Uterus (tissue), 4 donors: ENCODE results near the gene RARB. TPM values are rescaled to one million over a fixed set of nuclear protein-coding genes. Genes with fewer than 3 reads are reported as not detected.
A peak's percentile ranks its signal among the peaks of the same experiment; 100 is the strongest.

ENCODE experiments used
- DNase-seq, 2 donors: peaks; one replicate each; pipeline ENCODE4 v3.0.0-alpha.2; 2019 to 2020
- H3K27ac ChIP-seq, 2 donors: fragments of 200-600 bp; sonication (generic); 1 replicate in 1 of 2; 2 replicates in 1 of 2; pipeline ENCODE4 v1.5.1; 2016 to 2018
- H3K27me3 ChIP-seq, 2 donors: fragments of 200-600 bp; sonication (generic); one replicate each; pipeline ENCODE4 v1.5.1; 2018 to 2019; ENCODE audit warnings: control low read depth in 1 of 2
- H3K36me3 ChIP-seq, 2 donors: fragments of 200-600 bp; sonication (generic); one replicate each; pipeline ENCODE4 v1.5.1; 2019; ENCODE audit warnings: control low read depth in 1 of 2
- H3K4me1 ChIP-seq, 2 donors: fragments of 200-600 bp; sonication (generic); one replicate each; pipeline ENCODE4 v1.5.1; 2018 to 2019; ENCODE audit warnings: control low read depth in 1 of 2
- H3K4me3 ChIP-seq, 2 donors: fragments of 200-600 bp; sonication (generic); 1 replicate in 1 of 2; 2 replicates in 1 of 2; pipeline ENCODE4 v1.5.1; 2018 to 2019; ENCODE audit warnings: mild to moderate bottlenecking in 1 of 2
- H3K9me3 ChIP-seq, 2 donors: fragments of 200-600 bp; sonication (generic); one replicate each; pipeline ENCODE4 v1.5.1; 2019; ENCODE audit warnings: control low read depth in 1 of 2
- POLR2A ChIP-seq, 2 donors: fragments of 450-650 bp; IDR thresholded peaks; one replicate each; pipeline ENCODE4 v1.6.1; 2016; ENCODE audit warnings: antibody characterized with exemption in 2 of 2, mild to moderate bottlenecking in 1 of 2, moderate library complexity in 1 of 2
- intact Hi-C: fragments of 100-400 bp; cut with DNase I; formaldehyde crosslinking; loops from one replicate; pipeline ENCODE4 v1.15.1; 2023; ENCODE audit warnings: low total_unique reads
- total RNA-seq, 4 donors: library from RNA; depleted of rRNA in 3 of 4; stranded (reverse); fragments of >200 nt in 3 of 4; gene quantifications; one replicate each; pipeline versions ENCODE4 v1.1.0 to v1.2.4, GENCODE V29; 2014 to 2023
- TF ChIP-seq, protein P1 (sequence below), 4 experiments: fragments of 200-600 bp in 2 of 4; fragments of 450-650 bp in 2 of 4; sonication (generic) in 2 of 4; IDR thresholded peaks; one replicate each; pipeline ENCODE4 v1.5.1; 2016 to 2019; ENCODE audit warnings: antibody characterized with exemption in 4 of 4, mild to moderate bottlenecking in 2 of 4, moderate library complexity in 1 of 4
- donor health status: DM: yes; HTN: yes; CAD: no.

RARB gene
- 10 to 100 TPM in 3 of 4 donors, 1 to 10 TPM in 1; 6.7 to 63.0 (median 14.5) TPM for total RNA-seq

DNA sequence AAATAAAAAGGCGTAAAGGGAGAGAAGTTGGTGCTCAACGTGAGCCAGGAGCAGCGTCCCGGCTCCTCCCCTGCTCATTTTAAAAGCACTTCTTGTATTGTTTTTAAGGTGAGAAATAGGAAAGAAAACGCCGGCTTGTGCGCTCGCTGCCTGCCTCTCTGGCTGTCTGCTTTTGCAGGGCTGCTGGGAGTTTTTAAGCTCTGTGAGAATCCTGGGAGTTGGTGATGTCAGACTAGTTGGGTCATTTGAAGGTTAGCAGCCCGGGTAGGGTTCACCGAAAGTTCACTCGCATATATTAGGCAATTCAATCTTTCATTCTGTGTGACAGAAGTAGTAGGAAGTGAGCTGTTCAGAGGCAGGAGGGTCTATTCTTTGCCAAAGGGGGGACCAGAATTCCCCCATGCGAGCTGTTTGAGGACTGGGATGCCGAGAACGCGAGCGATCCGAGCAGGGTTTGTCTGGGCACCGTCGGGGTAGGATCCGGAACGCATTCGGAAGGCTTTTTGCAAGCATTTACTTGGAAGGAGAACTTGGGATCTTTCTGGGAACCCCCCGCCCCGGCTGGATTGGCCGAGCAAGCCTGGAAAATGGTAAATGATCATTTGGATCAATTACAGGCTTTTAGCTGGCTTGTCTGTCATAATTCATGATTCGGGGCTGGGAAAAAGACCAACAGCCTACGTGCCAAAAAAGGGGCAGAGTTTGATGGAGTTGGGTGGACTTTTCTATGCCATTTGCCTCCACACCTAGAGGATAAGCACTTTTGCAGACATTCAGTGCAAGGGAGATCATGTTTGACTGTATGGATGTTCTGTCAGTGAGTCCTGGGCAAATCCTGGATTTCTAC is at the start of gene RARB:
Gene RARB (plus strand): TSS at position 322 of the 847 bp plus-strand sequence. CDS start 469 bp downstream, at position 791.
- Histone ChIP-seq H3K9me3 (no peaks in the 10 kb centered on the region), H3K4me1 (peaks cover 4 to 5% of the 10 kb centered on the region in 2 donors), H3K4me3 (peak within 1 kb of the TSS; percentile 65 to 66), H3K36me3 (no peaks in the 10 kb centered on the region), H3K27ac (peak within 1 kb of the TSS; percentile 95 to 96), H3K27me3 (no peaks in the 10 kb centered on the region)
- peak; percentile 84 to 86 for TF ChIP-seq POLR2A (IDR thresholded peaks at IDR 0.05)
- TF ChIP-seq, protein P1, sequence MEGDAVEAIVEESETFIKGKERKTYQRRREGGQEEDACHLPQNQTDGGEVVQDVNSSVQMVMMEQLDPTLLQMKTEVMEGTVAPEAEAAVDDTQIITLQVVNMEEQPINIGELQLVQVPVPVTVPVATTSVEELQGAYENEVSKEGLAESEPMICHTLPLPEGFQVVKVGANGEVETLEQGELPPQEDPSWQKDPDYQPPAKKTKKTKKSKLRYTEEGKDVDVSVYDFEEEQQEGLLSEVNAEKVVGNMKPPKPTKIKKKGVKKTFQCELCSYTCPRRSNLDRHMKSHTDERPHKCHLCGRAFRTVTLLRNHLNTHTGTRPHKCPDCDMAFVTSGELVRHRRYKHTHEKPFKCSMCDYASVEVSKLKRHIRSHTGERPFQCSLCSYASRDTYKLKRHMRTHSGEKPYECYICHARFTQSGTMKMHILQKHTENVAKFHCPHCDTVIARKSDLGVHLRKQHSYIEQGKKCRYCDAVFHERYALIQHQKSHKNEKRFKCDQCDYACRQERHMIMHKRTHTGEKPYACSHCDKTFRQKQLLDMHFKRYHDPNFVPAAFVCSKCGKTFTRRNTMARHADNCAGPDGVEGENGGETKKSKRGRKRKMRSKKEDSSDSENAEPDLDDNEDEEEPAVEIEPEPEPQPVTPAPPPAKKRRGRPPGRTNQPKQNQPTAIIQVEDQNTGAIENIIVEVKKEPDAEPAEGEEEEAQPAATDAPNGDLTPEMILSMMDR (IDR thresholded peaks at IDR 0.05): peak in 1 of 4 experiments; percentile 9
- DNase-seq: peak; percentile 79 to 89
- intact Hi-C loops: loop anchor here (10.0 kb wide), 1 partner anchor 157 kb away; no protein-coding TSS in a partner anchor

- no peaks in the 10 kb centered on the region for H3K36me3 ChIP-seq
- intact Hi-C loops: no loop called here
- no peaks in the 10 kb centered on the region for H3K4me1 ChIP-seq
- no peaks in the 10 kb centered on the region for H3K27me3 ChIP-seq
- no peak overlapping the region for H3K4me3 ChIP-seq
- TF ChIP-seq, protein P1 (IDR thresholded peaks at IDR 0.05): no peak
- no peak for TF ChIP-seq POLR2A (IDR thresholded peaks at IDR 0.05)
- DNase-seq: no peak
- no peak overlapping the region for H3K27ac ChIP-seq
- no peaks in the 10 kb centered on the region for H3K9me3 ChIP-seq
Observed at GRCh38 chr3:25378786-25379311, 49.2 kb upstream of the RARB start.

GRCh38 chr3:25380222-25380739 is 47.8 kb upstream of the RARB start:
- Histone ChIP-seq H3K27me3 (no peaks in the 10 kb centered on the region), H3K9me3 (no peaks in the 10 kb centered on the region), H3K4me3 (no peak overlapping the region), H3K4me1 (no peaks in the 10 kb centered on the region), H3K36me3 (no peaks in the 10 kb centered on the region), H3K27ac (no peak overlapping the region)
- intact Hi-C loops: no loop called here
- DNase-seq: no peak
- TF ChIP-seq POLR2A (IDR thresholded peaks at IDR 0.05): no peak
- TF ChIP-seq, protein P1 (IDR thresholded peaks at IDR 0.05): no peak

DNA sequence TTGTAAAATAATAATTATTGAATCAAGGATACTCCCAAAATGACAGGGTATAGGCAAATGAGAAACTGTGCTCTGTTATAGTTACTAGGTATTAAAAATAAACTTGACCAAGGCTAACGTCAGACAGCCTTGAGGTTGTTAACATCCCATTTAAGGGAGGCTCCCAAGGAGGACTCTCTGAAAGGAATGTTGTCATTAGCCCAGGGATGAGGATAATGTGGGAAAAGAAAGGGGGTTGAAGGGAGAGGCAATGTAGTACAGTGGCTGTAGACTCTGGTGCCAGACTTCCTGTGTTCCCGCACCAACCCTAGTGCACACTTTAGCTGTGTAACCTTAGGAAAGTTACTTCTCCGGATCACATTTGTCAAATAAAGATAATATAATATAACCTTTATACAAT is 47.0 kb upstream of the RARB start:
- intact Hi-C loops: no loop called here
- Histone ChIP-seq H3K9me3 (no peaks in the 10 kb centered on the region), H3K36me3 (no peaks in the 10 kb centered on the region), H3K27ac (no peak overlapping the region), H3K27me3 (no peaks in the 10 kb centered on the region), H3K4me1 (no peaks in the 10 kb centered on the region), H3K4me3 (no peak overlapping the region)
- TF ChIP-seq POLR2A (IDR thresholded peaks at IDR 0.05): no peak
- TF ChIP-seq, protein P1 (IDR thresholded peaks at IDR 0.05): no peak
- DNase-seq: no peak

GRCh38 chr3:25384471-25384870 is 43.6 kb upstream of the RARB start:
- Histone ChIP-seq H3K9me3 (no peaks in the 10 kb centered on the region), H3K27me3 (no peaks in the 10 kb centered on the region), H3K36me3 (no peaks in the 10 kb centered on the region), H3K4me1 (no peaks in the 10 kb centered on the region), H3K27ac (no peak overlapping the region), H3K4me3 (no peak overlapping the region)
- no peak for DNase-seq
- intact Hi-C loops: no loop called here
- TF ChIP-seq, protein P1 (IDR thresholded peaks at IDR 0.05): no peak
